Endothelial cell of umbilical vein (primary cell): Measurements from ENCODE around the gene VSTM2B.

Source experiments
- CTCF ChIP-seq, 2 donors: IDR thresholded peaks; 1 replicate in 1 of 2; 2 replicates in 1 of 2; pipeline ENCODE4 v1.5.1; 2011; ENCODE audit warnings: low read length in 2 of 2, mild to moderate bottlenecking in 2 of 2, moderate library complexity in 2 of 2, control low read depth in 1 of 2, inconsistent platforms in 1 of 2, low read depth in 1 of 2; ENCODE audit not compliant: insufficient read depth in 1 of 2; ENCODE audit errors: extremely low read depth in 1 of 2
- EZH2 ChIP-seq: IDR thresholded peaks from 2 replicates; pipeline ENCODE4 v1.6.1; 2012; ENCODE audit warnings: borderline replicate concordance, low read depth, mild to moderate bottlenecking, moderate library complexity, low read length, inconsistent platforms; ENCODE audit not compliant: severe bottlenecking
- FOS ChIP-seq: IDR thresholded peaks from 2 replicates; pipeline ENCODE4 v1.6.1; 2011; ENCODE audit warnings: mild to moderate bottlenecking, low read length, moderate library complexity, borderline replicate concordance; ENCODE audit not compliant: insufficient read depth
- GATA2 ChIP-seq: IDR thresholded peaks from 2 replicates; pipeline ENCODE4 v1.7.0; 2011; ENCODE audit warnings: low read depth, mild to moderate bottlenecking, moderate library complexity, mixed read lengths, low read length; ENCODE audit not compliant: insufficient read length, insufficient read depth
- JUN ChIP-seq: IDR thresholded peaks from 2 replicates; pipeline ENCODE4 v1.6.1; 2011; ENCODE audit warnings: borderline replicate concordance, low read depth; ENCODE audit not compliant: insufficient read length, insufficient read depth
- MAX ChIP-seq: IDR thresholded peaks from 2 replicates; pipeline ENCODE4 v1.6.1; 2011; ENCODE audit not compliant: insufficient read depth, insufficient read length
- MYC ChIP-seq: IDR thresholded peaks from one replicate; pipeline ENCODE4 v1.6.1; 2011; ENCODE audit warnings: mild to moderate bottlenecking, low read depth, low read length
- POLR2A ChIP-seq: IDR thresholded peaks from 2 replicates; pipeline ENCODE4 v1.6.1; 2012; ENCODE audit warnings: low read depth, mild to moderate bottlenecking, control low read depth, low read length
- POLR2AphosphoS5 ChIP-seq: IDR thresholded peaks from 2 replicates; pipeline ENCODE4 v1.6.1; 2012; ENCODE audit warnings: low read depth, mild to moderate bottlenecking, control low read depth, low read length, moderate library complexity; ENCODE audit not compliant: insufficient read depth

GRCh38 chr19:29512748-29513147 is 13.0 kb upstream of the VSTM2B start:
- TF ChIP-seq CTCF (IDR thresholded peaks at IDR 0.05; ENCODE audit: extremely low read depth in 1 of 2, insufficient read depth in 1 of 2, low read depth in 1 of 2, low read length in 2 of 2): no peak
- no peak for TF ChIP-seq EZH2
- no peak for TF ChIP-seq POLR2A
- no peak for TF ChIP-seq POLR2AphosphoS5
- TF ChIP-seq GATA2: no peak
- no peak for TF ChIP-seq MYC
- no peak for TF ChIP-seq MAX
- TF ChIP-seq FOS: no peak
- no peak for TF ChIP-seq JUN
